ENCODE data around the gene PHC2. TPM values are rescaled to one million over a fixed set of nuclear protein-coding genes. Genes with fewer than 3 reads are reported as not detected.

The PHC2 gene
- total RNA-seq, 1 experiment from 2014 or later, result 137 TPM

DNA sequence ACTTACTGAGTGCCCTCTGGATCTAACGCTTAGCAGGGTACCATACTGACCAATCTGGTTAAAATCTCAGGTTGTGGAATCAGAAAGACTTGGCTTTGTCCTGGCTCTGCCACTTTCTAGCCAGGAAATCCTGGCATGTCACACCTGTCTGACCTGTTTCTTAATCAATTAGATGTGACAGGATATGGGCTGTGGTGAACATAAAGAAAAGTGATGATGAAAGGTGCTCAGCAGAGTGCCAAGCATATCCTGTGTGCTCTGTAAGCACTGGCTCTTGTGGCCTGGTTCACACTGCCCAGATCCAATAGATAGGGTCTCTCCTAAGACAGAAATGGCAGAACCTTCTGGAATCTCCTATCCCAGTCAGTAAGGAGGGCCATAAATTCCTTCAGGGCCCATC lies 53.9 kb downstream of the PHC2 start:
- intact Hi-C loops (cut with micrococcal nuclease), result no loop called here
- peaks cover 18% of the 10 kb centered on the region for H3K4me1 Mint-ChIP-seq (ENCODE audit: insufficient read depth, unreplicated experiment)
- peaks cover 13% of the 10 kb centered on the region for H3K36me3 Mint-ChIP-seq (ENCODE audit: insufficient read depth, unreplicated experiment)
- no peaks in the 10 kb centered on the region for H3K9me3 Mint-ChIP-seq (ENCODE audit: unreplicated experiment)
- H3K4me3 Mint-ChIP-seq (ENCODE audit: unreplicated experiment), result no peak overlapping the region
- no peak for DNase-seq (ENCODE audit: unreplicated experiment)
- TF ChIP-seq, protein P1, sequence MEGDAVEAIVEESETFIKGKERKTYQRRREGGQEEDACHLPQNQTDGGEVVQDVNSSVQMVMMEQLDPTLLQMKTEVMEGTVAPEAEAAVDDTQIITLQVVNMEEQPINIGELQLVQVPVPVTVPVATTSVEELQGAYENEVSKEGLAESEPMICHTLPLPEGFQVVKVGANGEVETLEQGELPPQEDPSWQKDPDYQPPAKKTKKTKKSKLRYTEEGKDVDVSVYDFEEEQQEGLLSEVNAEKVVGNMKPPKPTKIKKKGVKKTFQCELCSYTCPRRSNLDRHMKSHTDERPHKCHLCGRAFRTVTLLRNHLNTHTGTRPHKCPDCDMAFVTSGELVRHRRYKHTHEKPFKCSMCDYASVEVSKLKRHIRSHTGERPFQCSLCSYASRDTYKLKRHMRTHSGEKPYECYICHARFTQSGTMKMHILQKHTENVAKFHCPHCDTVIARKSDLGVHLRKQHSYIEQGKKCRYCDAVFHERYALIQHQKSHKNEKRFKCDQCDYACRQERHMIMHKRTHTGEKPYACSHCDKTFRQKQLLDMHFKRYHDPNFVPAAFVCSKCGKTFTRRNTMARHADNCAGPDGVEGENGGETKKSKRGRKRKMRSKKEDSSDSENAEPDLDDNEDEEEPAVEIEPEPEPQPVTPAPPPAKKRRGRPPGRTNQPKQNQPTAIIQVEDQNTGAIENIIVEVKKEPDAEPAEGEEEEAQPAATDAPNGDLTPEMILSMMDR (IDR thresholded peaks at IDR 0.05; ENCODE audit: unreplicated experiment), result no peak
- ChIA-PET CTCF (no interaction called here), POLR2A (no interaction called here)
- H3K27ac Mint-ChIP-seq (ENCODE audit: low read depth, unreplicated experiment), result no peak overlapping the region
- H3K27me3 Mint-ChIP-seq (ENCODE audit: insufficient read depth, unreplicated experiment), result no peaks in the 10 kb centered on the region
- no TSS peak for BruUV-seq (replicated peaks)

DNA sequence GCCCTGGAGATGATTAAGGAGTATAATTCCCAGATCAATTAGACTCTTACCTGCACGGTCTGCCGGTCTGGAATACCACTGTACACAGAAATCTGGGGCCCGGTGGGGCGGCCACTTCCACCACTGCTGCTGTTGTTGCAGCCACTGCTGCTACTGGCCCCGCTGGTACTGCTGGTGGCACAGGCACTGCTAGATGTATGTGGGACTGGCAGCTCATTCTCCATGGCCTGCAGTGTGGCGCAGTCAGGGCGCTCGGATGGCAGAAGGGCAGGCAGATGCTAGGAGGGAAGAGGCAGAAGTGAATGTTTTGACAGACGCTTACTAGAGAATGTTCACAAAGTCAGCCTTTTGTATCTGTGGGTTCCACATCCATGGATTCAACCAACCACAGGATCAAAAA lies 55.6 kb downstream of the PHC2 start:
- no peak for DNase-seq (ENCODE audit: unreplicated experiment)
- ChIA-PET POLR2A (no interaction called here), CTCF (interaction anchor here (1.2 kb wide), 1 partner anchor 80 kb away, joined by 4 read pairs; no protein-coding TSS in a partner anchor)
- H3K9me3 Mint-ChIP-seq (ENCODE audit: unreplicated experiment), result no peaks in the 10 kb centered on the region
- H3K4me3 Mint-ChIP-seq (ENCODE audit: unreplicated experiment), result no peak overlapping the region
- no peaks in the 10 kb centered on the region for H3K27me3 Mint-ChIP-seq (ENCODE audit: insufficient read depth, unreplicated experiment)
- BruUV-seq (replicated peaks), result no TSS peak
- H3K4me1 Mint-ChIP-seq (ENCODE audit: insufficient read depth, unreplicated experiment), result peaks cover 8% of the 10 kb centered on the region
- intact Hi-C loops (cut with micrococcal nuclease), result no loop called here
- TF ChIP-seq, protein P1 (IDR thresholded peaks at IDR 0.05; ENCODE audit: unreplicated experiment), result no peak
- no peak overlapping the region for H3K27ac Mint-ChIP-seq (ENCODE audit: low read depth, unreplicated experiment)
- H3K36me3 Mint-ChIP-seq (ENCODE audit: insufficient read depth, unreplicated experiment), result peaks cover 13% of the 10 kb centered on the region

DNA sequence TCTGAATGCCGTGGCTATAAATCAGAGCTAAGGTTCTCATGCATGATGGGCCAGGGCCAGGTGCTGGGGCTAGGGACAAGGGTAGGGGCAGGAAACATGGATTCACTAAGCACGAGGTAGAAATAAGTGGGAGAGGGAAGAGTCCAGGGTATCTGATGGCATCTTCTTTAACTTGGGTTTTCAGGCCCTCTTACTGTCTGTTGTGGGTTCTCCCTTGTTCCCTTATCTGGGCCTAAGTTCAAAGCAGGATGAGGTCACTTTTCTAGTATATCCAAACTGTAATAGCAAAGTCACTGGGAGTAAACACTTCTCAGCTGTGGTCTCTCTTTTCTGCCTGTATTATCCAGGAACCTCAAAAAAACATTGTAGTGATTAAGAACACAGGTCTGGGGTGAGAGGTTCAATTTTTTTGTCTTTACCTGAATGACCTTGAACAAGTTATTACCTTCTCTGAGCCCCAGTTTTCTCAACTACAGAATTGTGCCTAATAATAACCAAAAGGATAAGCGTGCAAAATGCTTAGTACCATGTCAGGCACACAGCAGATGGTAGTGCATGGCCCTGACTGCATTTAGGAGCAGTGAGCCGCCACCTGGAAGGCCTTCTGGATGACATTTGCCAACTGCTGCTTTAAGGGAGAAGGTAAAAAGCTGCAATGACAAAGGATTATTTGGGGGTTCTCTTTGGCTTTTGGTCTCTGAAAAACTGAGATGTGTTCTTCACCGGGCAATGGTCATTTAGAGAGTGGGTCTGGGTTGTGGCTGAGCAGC lies 56.4 kb downstream of the PHC2 start:
- TF ChIP-seq, protein P1 (IDR thresholded peaks at IDR 0.05; ENCODE audit: unreplicated experiment), result no peak
- H3K27ac Mint-ChIP-seq (ENCODE audit: low read depth, unreplicated experiment), result peak overlapping the region; percentile 37
- ChIA-PET POLR2A (no interaction called here), CTCF (no interaction called here)
- H3K27me3 Mint-ChIP-seq (ENCODE audit: insufficient read depth, unreplicated experiment), result no peaks in the 10 kb centered on the region
- intact Hi-C loops (cut with micrococcal nuclease), result no loop called here
- no peak for DNase-seq (ENCODE audit: unreplicated experiment)
- H3K4me3 Mint-ChIP-seq (ENCODE audit: unreplicated experiment), result no peak overlapping the region
- H3K36me3 Mint-ChIP-seq (ENCODE audit: insufficient read depth, unreplicated experiment), result peaks cover 13% of the 10 kb centered on the region
- peaks cover under 1% of the 10 kb centered on the region for H3K4me1 Mint-ChIP-seq (ENCODE audit: insufficient read depth, unreplicated experiment)
- no TSS peak for BruUV-seq (replicated peaks)
- no peaks in the 10 kb centered on the region for H3K9me3 Mint-ChIP-seq (ENCODE audit: unreplicated experiment)

DNA sequence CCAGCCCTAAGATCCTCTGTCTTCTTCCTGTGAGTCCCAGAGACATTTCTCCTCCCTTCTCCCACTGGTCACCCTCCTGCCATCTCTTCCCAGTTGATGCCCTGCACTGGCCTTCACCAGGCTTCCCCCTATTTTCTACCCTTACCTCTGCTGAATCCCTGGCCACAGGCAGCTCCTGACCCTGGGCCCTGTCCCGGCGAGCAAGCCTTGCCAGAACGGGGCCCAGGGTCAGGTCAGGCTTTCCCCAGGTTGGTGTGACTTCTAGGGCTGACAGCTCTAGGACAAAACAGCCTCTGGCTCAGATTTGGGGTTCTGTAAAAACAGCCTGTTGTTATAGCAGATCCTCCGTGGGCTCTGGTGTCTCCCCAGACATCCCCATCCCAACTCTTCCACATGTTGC lies 57.3 kb downstream of the PHC2 start:
- BruUV-seq (replicated peaks), result no TSS peak
- Mint-ChIP-seq H3K27me3 (ENCODE audit: insufficient read depth, unreplicated experiment) (no peaks in the 10 kb centered on the region), H3K9me3 (ENCODE audit: unreplicated experiment) (no peaks in the 10 kb centered on the region), H3K27ac (ENCODE audit: low read depth, unreplicated experiment) (peak overlapping the region; percentile 37), H3K4me1 (ENCODE audit: insufficient read depth, unreplicated experiment) (no peaks in the 10 kb centered on the region), H3K4me3 (ENCODE audit: unreplicated experiment) (no peak overlapping the region), H3K36me3 (ENCODE audit: insufficient read depth, unreplicated experiment) (peaks cover 13% of the 10 kb centered on the region)
- TF ChIP-seq, protein P1 (IDR thresholded peaks at IDR 0.05; ENCODE audit: unreplicated experiment), result no peak
- ChIA-PET POLR2A (no interaction called here), CTCF (interaction anchor here (0.9 kb wide), 1 partner anchor 90 kb away, joined by 3 read pairs; no protein-coding TSS in a partner anchor)
- DNase-seq (ENCODE audit: unreplicated experiment), result no peak
- intact Hi-C loops (cut with micrococcal nuclease), result no loop called here
